Measurements from ENCODE around the gene ADAMTS15. TPM values are rescaled to one million over a fixed set of nuclear protein-coding genes. Genes with fewer than 3 reads are reported as not detected.
"Not testable (repeated sequence)": the region's sequence is repeated elsewhere in the genome, so short reads cannot be mapped to it uniquely, and the experiment has no call there.

Gene ADAMTS15
- total RNA-seq, 4 donors from 2014 or later = 18.4 to 34.1 (median 24.9) TPM

DNA sequence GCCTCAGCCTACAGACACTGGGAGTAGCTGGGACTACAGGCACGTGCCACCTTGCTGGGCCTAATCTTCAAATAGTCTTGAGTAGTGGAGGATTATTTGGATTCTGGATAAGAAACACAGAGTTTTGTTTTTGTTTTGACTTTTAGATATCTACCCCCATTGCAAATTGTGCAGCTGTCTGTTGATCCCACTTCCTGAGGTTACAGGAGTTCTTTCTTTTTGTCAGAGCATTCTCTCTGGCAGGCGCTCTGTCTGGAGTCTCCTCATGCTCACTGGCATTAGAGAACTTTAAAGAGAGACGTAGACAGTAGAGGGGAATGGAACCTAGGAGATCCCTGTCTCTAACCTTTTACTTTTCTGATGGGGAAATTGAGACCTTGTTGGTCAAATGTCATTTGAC is 12.3 kb upstream of the ADAMTS15 start:
- WGBS, 2 donors = 76 to 80% methylated on average over 3 of the region's 3 CpGs
- no peaks in the 10 kb centered on the region for H3K27me3 ChIP-seq
- TF ChIP-seq POLR2A (IDR thresholded peaks at IDR 0.05) = no peak
- no peak for DNase-seq (ENCODE audit: low spot score in 2 of 2)
- H3K4me1 ChIP-seq = peaks cover 0 to 15% (median 2%) of the 10 kb centered on the region in 4 donors
- no peaks in the 10 kb centered on the region for H3K36me3 ChIP-seq
- H3K9me3 ChIP-seq = no peaks in the 10 kb centered on the region
- no peak overlapping the region for H3K27ac ChIP-seq
- H3K4me3 ChIP-seq = no peak overlapping the region

DNA sequence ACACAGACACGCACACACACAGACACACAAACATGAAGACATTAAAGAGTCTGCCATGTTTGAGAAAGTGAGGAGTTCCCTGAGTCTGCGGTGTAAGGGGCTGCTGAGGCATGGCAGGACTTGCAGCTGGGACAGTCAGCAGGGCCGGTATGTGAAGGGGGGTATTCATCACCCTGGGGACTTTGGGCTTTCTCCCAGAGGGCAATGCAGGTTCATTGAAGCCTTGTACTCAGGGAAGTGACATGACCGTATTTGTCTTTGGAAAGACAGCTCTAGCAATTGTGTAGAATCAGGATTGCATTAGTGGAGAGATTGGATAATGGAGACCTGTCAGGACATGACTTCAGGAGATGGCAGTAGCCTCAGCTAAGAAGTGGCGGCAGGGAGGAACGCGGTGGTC is 10.6 kb upstream of the ADAMTS15 start:
- WGBS, 2 donors = 87 to 89% methylated on average over 7 of the region's 7 CpGs
- no peak overlapping the region for H3K27ac ChIP-seq
- no peaks in the 10 kb centered on the region for H3K27me3 ChIP-seq
- H3K4me1 ChIP-seq = peaks cover 0 to 12% (median 0%) of the 10 kb centered on the region in 4 donors
- H3K9me3 ChIP-seq = no peaks in the 10 kb centered on the region
- TF ChIP-seq EP300 (IDR thresholded peaks at IDR 0.05) (no peak), CTCF (IDR thresholded peaks at IDR 0.05) (no peak), POLR2A (IDR thresholded peaks at IDR 0.05) (no peak)
- DNase-seq (ENCODE audit: low spot score in 2 of 2) = no peak
- H3K36me3 ChIP-seq = no peaks in the 10 kb centered on the region
- no peak overlapping the region for H3K4me3 ChIP-seq

DNA sequence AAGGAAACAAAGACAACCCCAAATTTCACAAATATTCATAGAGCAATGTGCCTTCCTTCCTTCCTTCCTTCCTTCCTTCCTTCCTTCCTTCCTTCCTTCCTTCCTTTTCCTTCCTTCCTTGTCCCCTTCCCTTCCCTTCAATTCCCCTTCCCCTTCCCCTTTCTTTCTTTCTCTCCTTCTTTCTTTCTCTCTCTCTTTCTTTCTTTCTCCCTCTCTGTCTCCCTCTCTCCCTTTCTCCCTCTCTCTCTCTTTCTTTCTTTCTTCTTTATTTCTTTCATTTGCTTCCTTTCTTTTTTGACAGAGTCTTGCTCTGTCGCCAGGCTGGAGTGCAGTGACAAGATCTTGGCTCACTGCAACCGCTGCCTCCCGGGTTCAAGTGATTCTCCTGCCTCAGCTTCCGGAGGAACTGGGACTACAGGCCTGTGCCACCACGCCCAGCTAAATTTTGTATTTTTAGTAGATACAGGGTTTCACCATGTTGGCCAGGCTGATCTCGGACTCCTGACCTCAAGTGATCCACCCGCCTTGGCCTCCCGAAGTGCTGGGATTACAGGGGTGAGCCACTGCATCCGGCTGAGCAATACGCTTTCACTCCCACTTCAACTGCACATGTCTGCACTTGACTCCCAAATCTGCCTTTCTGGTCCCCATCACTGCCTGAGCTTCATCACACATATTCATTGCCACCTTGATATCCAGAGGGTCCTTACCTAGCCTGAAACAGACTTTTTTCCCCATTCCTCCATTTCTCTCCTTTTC is 9.9 kb upstream of the ADAMTS15 start:
- 97% methylated on average over 10 of the region's 10 CpGs for WGBS, 2 donors
- not testable (repeated sequence) for H3K27me3 ChIP-seq; H3K4me3 ChIP-seq; H3K36me3 ChIP-seq; H3K9me3 ChIP-seq; H3K27ac ChIP-seq; DNase-seq (ENCODE audit: low spot score in 2 of 2)
- peaks cover 0 to 12% (median 0%) of the 10 kb centered on the region in 4 donors for H3K4me1 ChIP-seq

DNA sequence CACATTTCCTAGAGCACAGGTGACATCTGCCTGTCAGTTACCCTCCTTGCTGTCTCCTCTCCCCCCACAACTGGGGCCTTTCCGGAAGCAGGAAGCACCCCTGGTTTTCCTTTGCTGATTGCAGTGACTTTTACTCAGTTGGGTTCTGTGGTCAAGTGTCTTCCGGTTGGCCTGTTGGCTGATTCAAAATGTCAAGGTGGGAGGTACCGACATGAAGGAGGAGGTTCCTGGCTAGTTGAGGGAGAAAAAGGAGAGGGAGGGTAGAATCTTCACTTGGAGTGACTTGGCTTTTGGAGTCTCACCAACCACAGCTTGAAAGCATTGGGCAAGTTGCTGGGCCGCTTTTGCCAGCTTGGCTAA is 9.3 kb upstream of the ADAMTS15 start:
- Histone ChIP-seq H3K36me3 (no peaks in the 10 kb centered on the region), H3K27ac (no peak overlapping the region), H3K27me3 (no peaks in the 10 kb centered on the region), H3K4me1 (peaks cover 0 to 12% (median 0%) of the 10 kb centered on the region in 4 donors), H3K9me3 (no peaks in the 10 kb centered on the region), H3K4me3 (no peak overlapping the region)
- 88 to 89% methylated on average over 4 of the region's 4 CpGs for WGBS, 2 donors
- no peak for DNase-seq (ENCODE audit: low spot score in 2 of 2)
- TF ChIP-seq CTCF (IDR thresholded peaks at IDR 0.05) = no peak
- no peak for TF ChIP-seq POLR2A (IDR thresholded peaks at IDR 0.05)
- no peak for TF ChIP-seq EP300 (IDR thresholded peaks at IDR 0.05)

GRCh38 chr11:130439876-130440275 is 8.6 kb upstream of the ADAMTS15 start:
- WGBS, 2 donors = 69 to 86% methylated on average over 6 of the region's 6 CpGs
- H3K27me3 ChIP-seq = no peaks in the 10 kb centered on the region
- no peak for DNase-seq (ENCODE audit: low spot score in 2 of 2)
- no peak for TF ChIP-seq EP300 (IDR thresholded peaks at IDR 0.05)
- H3K4me3 ChIP-seq = no peak overlapping the region
- H3K4me1 ChIP-seq = peaks cover 0 to 12% (median 0%) of the 10 kb centered on the region in 4 donors
- no peaks in the 10 kb centered on the region for H3K9me3 ChIP-seq
- no peaks in the 10 kb centered on the region for H3K36me3 ChIP-seq
- H3K27ac ChIP-seq = no peak overlapping the region

DNA sequence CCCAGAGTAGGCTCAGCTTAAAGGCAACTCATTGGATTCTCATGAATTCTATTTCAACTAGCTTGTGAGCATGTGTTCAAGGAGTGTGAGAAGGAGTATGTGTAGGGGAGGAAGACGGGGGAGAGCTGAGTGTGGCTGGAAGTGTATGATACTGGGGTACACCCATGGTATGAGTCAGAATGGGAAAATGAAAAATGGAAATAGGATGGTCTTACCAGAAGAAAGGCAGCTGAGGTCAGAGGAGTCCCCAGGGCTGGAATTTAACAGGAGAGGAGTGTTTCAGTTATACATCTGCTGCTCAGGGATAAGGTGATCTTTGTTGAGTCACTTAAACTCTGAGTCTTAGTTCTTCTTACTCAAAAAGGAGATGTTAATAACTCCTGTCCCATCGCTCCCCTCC is 6.7 kb upstream of the ADAMTS15 start:
- Histone ChIP-seq H3K9me3 (no peaks in the 10 kb centered on the region), H3K4me3 (no peak overlapping the region), H3K36me3 (no peaks in the 10 kb centered on the region), H3K27ac (no peak overlapping the region), H3K27me3 (no peaks in the 10 kb centered on the region), H3K4me1 (no peaks in the 10 kb centered on the region)
- no peak for DNase-seq (ENCODE audit: low spot score in 2 of 2)
- WGBS, 2 donors = 93 to 94% methylated on average over 2 of the region's 2 CpGs
- TF ChIP-seq POLR2A (IDR thresholded peaks at IDR 0.05) = no peak
- no peak for TF ChIP-seq CTCF (IDR thresholded peaks at IDR 0.05)
- no peak for TF ChIP-seq EP300 (IDR thresholded peaks at IDR 0.05)

Data from tibial nerve (tissue), 4 donors.